HEK293 (cell line): ENCODE measurements around the gene PABPC3.

ENCODE experiments used
- IKZF3 ChIP-seq: fragments of 450-650 bp; IDR thresholded peaks from 2 replicates; pipeline ENCODE4 v1.5.0; 2018; ENCODE audit warnings: missing biosample characterization, mild to moderate bottlenecking, missing genetic modification characterization, moderate library complexity
- ZBTB20 ChIP-seq: fragments of 450-650 bp; formaldehyde crosslinking; IDR thresholded peaks from 2 replicates; pipeline ENCODE4 v1.5.1; 2016; ENCODE audit warnings: missing biosample characterization, missing genetic modification characterization
- ZFP37 ChIP-seq: fragments of 450-650 bp; formaldehyde crosslinking; IDR thresholded peaks from 2 replicates; pipeline ENCODE4 v1.5.1; 2016; ENCODE audit warnings: missing biosample characterization, missing genetic modification characterization
- ZNF302 ChIP-seq: fragments of 450-650 bp; formaldehyde crosslinking; IDR thresholded peaks from 2 replicates; pipeline ENCODE4 v1.5.1; 2016; ENCODE audit warnings: missing biosample characterization, missing genetic modification characterization, low read depth
- ZNF513 ChIP-seq: fragments of 450-650 bp; IDR thresholded peaks from 2 replicates; pipeline ENCODE4 v1.5.1; 2018; ENCODE audit warnings: missing biosample characterization, missing genetic modification characterization
- ZNF530 ChIP-seq: fragments of 450-650 bp; formaldehyde crosslinking; IDR thresholded peaks from 2 replicates; pipeline ENCODE4 v1.5.1; 2016; ENCODE audit warnings: low read depth, missing biosample characterization, missing genetic modification characterization
- ZNF670 ChIP-seq: fragments of 450-650 bp; formaldehyde crosslinking; IDR thresholded peaks from 2 replicates; pipeline ENCODE4 v1.5.1; 2016; ENCODE audit warnings: missing biosample characterization, missing genetic modification characterization, low read depth
- TF ChIP-seq, protein P1 (sequence below): fragments of 450-650 bp; formaldehyde crosslinking; IDR thresholded peaks from 2 replicates; pipeline ENCODE4 v1.5.1; 2016; ENCODE audit warnings: missing biosample characterization, missing genetic modification characterization

DNA sequence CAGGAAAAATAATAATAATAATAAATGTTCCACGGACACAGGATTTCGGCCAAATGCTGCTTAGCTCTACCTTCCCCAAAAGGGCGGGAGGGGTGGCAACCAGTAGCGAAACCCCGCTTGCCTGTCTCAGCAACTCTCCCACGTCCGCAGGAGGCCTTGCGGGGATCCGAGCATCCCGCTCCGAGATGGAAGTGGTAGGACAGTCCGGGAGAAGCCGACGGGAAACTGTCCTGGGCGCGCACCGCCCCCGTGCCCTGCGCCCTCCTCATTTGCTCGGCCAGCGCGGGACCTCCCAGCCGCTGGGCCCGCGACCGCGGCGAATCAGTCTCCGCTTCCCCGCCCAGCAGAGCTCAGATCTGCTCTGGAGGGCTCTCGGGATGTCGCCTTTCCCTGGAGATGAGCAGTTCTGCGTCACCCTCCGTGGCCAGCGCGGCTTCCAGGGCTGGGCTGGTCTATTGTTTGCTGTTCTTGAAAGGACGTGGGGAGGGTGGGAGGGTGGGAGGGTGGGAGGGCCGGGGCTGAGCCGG lies 48.9 kb upstream of the PABPC3 start:
- TF ChIP-seq ZNF670 (tag by site-specific recombination) (no peak), ZNF530 (tag by site-specific recombination) (no peak), ZNF302 (tag by site-specific recombination) (no peak), ZBTB20 (tag by site-specific recombination) (peak; percentile 75), ZFP37 (tag by site-specific recombination) (no peak), IKZF3 (peak; percentile 44), ZNF513 (no peak)
- TF ChIP-seq, protein P1, sequence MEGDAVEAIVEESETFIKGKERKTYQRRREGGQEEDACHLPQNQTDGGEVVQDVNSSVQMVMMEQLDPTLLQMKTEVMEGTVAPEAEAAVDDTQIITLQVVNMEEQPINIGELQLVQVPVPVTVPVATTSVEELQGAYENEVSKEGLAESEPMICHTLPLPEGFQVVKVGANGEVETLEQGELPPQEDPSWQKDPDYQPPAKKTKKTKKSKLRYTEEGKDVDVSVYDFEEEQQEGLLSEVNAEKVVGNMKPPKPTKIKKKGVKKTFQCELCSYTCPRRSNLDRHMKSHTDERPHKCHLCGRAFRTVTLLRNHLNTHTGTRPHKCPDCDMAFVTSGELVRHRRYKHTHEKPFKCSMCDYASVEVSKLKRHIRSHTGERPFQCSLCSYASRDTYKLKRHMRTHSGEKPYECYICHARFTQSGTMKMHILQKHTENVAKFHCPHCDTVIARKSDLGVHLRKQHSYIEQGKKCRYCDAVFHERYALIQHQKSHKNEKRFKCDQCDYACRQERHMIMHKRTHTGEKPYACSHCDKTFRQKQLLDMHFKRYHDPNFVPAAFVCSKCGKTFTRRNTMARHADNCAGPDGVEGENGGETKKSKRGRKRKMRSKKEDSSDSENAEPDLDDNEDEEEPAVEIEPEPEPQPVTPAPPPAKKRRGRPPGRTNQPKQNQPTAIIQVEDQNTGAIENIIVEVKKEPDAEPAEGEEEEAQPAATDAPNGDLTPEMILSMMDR (tag by site-specific recombination), result no peak
